C4-2B (cell line): Measurements from ENCODE around the gene UGT1A3.

ENCODE experiments used
- H3K27ac ChIP-seq: fragments of 450-650 bp; 2 replicates; pipeline ENCODE4 v1.5.1; 2017
- CTCF ChIP-seq: fragments of 450-650 bp; conservative IDR thresholded peaks from 2 replicates; pipeline ENCODE4 v1.5.1; 2017; ENCODE audit warnings: mild to moderate bottlenecking
- ZFX ChIP-seq: fragments of 450-650 bp; IDR thresholded peaks from 2 replicates; pipeline ENCODE4 v1.6.1; 2017

The UGT1A3 gene

GRCh38 chr2:233754872-233755611 lies 26.2 kb downstream of the UGT1A3 start:
- H3K27ac ChIP-seq = no peak overlapping the region
- TF ChIP-seq ZFX (no peak), CTCF (no peak)

- H3K27ac ChIP-seq = no peak overlapping the region
- TF ChIP-seq CTCF (no peak), ZFX (no peak)
Measured at GRCh38 chr2:233756429-233757081, 27.7 kb downstream of the UGT1A3 start.

- H3K27ac ChIP-seq = no peak overlapping the region
- TF ChIP-seq CTCF (no peak), ZFX (no peak)
Measured at GRCh38 chr2:233758141-233758540, 29.3 kb downstream of the UGT1A3 start.

- TF ChIP-seq ZFX = no peak
- no peak for TF ChIP-seq CTCF
- no peak overlapping the region for H3K27ac ChIP-seq
Measured at GRCh38 chr2:233758849-233759248, 30.0 kb downstream of the UGT1A3 start.

- no peak within 1 kb of the TSS for H3K27ac ChIP-seq
- TF ChIP-seq CTCF (no peak), ZFX (no peak)
Measured at GRCh38 chr2:233760043-233760442, 31.2 kb downstream of the UGT1A3 start, which contains the start of gene UGT1A1. Gene UGT1A1 (plus strand): TSS chr2:233760270. CDS start chr2:233760288, 18 bp downstream.

- no peak overlapping the region for H3K27ac ChIP-seq
- TF ChIP-seq CTCF = no peak
- TF ChIP-seq ZFX = no peak
Measured at GRCh38 chr2:233761040-233761769, 32.4 kb downstream of the UGT1A3 start.

GRCh38 chr2:233764264-233764663 lies 35.4 kb downstream of the UGT1A3 start:
- H3K27ac ChIP-seq = no peak overlapping the region

More at GRCh38 chr2:233764264-233764663, 35.4 kb downstream of the UGT1A3 start:
- TF ChIP-seq ZFX (no peak), CTCF (no peak)
